Erythroblast (primary cell): ENCODE results near the gene XYLT1.

Source experiments
- GATA1 ChIP-seq: IDR thresholded peaks from 2 replicates; pipeline ENCODE4 v1.6.1; 2011; ENCODE audit warnings: low read depth, mild to moderate bottlenecking, control low read depth, low read length, moderate library complexity
- POLR2A ChIP-seq: IDR thresholded peaks from 2 replicates; pipeline ENCODE4 v1.6.1; 2011; ENCODE audit warnings: mild to moderate bottlenecking, low read length

- TF ChIP-seq GATA1, result no peak
- TF ChIP-seq POLR2A, result no peak
These were observed 132.5 kb downstream of the XYLT1 start for GRCh38 chr16:17338244-17338643.
